ENCODE measurements around the gene FGFBP2. TPM values are rescaled to one million over a fixed set of nuclear protein-coding genes. Genes with fewer than 3 reads are reported as not detected.

The FGFBP2 gene
- total RNA-seq, 1 donor from 2014 or later = not detected

GRCh38 chr4:15965325-15965724, 2.4 kb upstream of the FGFBP2 start:
- DNase-seq = no peak

DNA sequence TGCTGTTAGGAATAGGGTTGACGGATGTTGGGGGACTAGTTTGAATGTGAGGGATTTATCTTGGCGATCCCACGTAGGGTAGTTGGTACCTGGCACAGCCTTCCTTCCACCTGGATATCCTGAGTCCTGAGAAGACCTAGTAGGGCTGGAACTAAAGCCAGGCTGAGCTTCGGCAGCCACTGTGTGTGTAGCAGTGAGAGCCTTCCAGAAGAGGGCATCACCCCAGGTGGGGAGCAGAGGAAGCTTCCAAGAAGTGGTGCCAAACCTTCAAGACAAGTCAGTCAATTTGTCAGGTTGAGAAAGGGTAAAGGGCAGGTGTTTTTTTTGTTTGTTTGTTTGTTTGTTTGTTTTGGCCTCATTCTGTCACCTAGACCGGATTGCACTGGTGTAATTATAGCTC, 1.2 kb upstream of the FGFBP2 start:
- DNase-seq = no peak

DNA sequence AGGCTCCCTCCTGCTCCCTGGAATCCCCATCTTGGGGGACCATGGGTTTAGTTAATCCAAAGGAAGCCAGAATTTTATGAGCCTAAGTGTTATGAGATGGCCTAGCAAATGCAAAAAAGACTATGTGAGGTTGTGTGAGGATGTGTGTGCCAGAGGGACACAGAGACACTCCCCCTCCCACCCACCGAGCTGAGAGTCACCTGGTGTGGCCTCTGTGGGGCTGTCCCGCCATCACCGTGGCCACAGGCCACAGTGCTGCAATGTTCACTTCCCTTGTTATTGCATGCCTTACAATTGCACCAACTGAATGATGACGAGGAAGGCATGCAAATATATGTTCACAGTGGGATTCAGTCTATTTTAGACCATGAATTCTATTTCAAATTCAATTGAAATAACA, 601 bp upstream of the FGFBP2 start:
- DNase-seq = no peak

DNA sequence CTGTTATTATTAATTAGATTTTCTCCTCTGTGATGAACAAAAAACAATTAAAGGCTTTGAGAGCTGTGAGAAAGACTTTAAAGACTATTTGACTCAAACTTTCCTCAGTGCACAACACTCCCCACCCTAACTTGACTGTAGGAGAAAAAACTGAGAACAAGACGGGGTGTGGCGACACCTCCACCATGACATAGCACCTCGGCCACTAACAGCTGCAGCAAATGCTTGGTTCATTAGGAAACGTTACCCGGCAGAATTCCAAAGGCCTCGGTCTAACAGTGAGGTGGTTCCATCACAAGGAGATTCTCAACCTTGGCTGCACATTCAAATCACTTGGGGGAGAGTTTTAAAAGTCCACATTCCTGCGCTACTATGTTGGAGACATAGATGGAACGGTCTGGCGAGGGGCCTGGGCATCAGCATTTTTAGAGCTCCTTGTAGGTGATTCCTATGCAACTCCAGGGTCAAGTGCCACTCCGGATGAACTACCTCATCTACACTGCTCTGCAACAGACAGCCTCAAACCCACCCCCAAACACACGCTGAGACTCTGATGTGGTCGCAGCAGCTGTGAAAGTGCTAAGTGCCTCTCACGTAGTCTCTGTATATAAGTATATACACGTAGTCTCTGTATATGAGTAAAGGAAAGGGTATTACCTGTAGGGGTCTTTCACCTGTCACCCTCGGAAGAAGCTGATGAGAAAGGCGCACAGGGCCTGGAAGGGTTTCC, 1.0 kb downstream of the FGFBP2 start:
- no peak for DNase-seq

- DNase-seq = no peak
Measured at GRCh38 chr4:15958562-15958961, 4.4 kb downstream of the FGFBP2 start.

GRCh38 chr4:15956179-15956850, 6.7 kb downstream of the FGFBP2 start:
- peak; percentile 83 for DNase-seq

DNA sequence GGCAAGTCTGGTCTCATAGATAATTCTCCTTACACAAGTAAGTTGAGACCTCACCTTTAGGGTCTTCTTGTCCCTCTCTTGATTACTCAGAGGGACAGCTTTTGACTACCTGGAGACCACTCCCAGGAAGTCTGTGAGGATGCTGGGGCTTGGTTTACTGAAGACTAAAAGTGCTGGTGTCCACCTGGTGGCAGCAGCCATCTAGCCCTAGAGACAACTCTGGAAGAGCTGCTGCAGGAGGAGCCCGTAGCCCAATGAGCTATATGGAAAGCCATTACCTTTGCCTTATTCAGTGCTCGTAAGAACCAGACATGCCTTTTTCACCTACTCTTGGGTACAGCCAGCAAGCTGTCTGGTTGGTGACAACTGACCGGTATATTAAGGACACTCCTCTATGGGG, 7.3 kb downstream of the FGFBP2 start:
- DNase-seq = peak; percentile 20

DNA sequence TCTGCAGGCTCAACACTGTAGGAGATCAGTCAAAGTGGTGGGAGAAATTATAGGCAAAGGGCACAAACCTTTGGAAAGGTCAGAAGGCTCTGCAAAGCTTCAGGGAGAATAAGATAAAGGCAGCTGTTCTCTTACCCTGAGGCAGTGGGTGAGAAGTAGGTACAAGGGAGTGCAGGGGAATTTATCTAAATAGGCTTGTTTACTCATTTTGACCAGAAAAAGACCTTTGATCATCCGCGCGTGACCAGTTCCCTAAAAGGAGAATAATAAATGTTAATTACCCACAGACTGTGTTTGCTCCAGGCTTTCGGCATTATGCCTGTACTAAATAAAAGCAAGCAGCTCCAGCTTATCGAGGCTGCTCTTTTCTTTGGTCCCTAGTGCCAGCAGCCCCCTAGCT, 9.3 kb downstream of the FGFBP2 start:
- no peak for DNase-seq

DNA sequence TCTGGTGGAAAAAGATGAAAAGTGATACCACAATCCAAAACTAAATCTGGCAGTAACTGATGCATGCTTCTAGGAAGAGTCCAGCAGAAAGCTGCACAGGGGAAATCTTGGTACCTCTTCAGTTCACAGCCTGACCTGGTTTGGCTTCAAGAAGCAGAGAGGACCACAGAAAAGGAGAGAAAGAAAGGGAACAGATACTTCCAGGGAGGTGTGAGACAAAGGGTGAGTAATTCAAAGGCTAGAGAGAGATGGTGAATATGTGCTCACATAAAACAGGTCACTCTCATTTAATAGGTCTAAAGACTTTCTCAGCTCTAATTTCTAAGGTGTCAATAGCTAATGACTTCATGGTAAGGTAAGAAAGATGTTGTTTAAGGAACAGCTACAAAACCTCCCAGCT, 11.2 kb downstream of the FGFBP2 start:
- DNase-seq = no peak

GRCh38 chr4:15948826-15949225, 14.1 kb downstream of the FGFBP2 start:
- no peak for DNase-seq

GRCh38 chr4:15947684-15948083, 15.3 kb downstream of the FGFBP2 start:
- DNase-seq = no peak

- no peak for DNase-seq
Measured at GRCh38 chr4:15945516-15945915, 17.5 kb downstream of the FGFBP2 start.

DNA sequence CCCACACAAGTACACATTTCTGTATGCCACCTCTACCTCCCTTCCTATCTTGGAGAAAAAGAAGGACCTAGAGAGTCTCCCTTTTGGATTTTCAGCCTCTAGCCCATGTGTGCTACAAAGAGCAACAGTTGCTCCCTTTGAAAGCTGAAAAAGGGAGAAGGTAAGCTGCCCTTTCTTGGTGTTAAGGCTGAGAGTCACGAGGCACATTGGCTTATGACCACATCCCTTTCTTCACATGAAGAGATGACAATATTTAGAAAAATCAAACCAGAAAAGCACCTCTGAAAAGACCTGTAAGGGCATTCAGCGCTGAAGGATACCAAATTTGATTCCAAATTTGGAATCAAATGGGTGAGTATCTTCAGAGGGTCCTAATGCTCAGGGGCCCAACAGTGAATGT, 18.1 kb downstream of the FGFBP2 start:
- no peak for DNase-seq

DNA sequence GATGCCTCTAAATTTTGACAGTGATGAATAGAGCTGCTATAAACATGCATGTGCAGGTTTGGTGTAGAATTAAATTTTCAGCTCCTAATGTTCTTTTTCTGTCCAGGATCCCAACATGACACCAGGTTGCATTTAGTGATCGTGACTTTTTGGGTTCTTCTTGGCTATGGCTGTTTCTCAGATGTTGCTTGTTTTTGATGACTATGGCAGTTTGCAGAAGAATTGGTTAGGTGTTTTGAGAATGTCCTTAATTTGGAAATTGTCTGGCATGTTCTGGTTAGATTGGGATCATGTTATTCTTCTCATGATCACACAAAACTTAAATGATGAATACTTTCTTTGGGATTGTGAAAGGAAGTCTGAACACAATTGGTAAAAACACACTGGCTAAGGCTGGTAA, 20.7 kb downstream of the FGFBP2 start:
- no peak for DNase-seq

- DNase-seq = no peak
Measured at GRCh38 chr4:15938640-15939039, 24.3 kb downstream of the FGFBP2 start, which contains the start of gene FGFBP1. FGFBP1 (minus strand) TSS chr4:15938740; CDS start chr4:15936632, 2,108 bp downstream.

DNA sequence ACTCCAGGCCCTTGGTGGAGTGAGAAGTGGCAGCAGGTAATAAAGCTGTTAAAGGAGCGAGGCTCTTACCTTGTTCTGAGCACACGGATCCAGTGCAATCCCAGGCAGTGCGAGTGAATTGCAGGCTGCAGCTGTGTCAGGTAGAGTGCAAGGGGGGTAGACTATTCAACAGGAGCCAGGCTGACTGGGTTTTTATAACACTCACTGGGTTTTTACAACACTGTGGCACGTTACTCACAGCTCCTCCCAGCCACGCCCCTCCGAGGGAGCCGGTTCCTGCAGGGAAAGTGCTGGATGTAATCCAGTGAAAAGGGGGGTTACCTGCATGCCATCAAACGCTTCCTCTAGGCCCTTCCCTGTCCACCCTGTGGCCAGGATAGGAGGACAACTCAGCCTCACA, 24.8 kb downstream of the FGFBP2 start:
- DNase-seq = no peak

DNA sequence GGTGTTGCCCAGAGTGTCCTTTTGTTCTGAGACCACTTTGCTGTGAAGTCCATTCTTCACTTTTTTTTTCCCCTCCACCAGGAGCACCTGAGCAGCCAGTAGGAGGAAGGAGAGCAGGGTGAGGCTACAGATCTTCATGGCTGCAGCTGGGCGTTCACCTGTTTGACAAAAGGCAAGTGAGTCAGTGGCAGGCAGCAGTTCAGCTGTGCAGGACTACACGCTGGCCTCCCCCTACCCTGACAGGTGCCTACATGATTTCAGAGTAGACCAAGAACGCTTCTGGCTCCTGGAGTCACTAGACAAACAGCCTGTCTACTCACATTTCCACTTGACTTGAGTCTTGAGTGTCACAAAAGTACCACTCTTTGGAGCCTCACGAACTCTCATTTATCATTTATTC, 26.5 kb downstream of the FGFBP2 start:
- no peak for DNase-seq

- no peak for DNase-seq
Measured at GRCh38 chr4:15935504-15936402, 27.2 kb downstream of the FGFBP2 start.

DNA sequence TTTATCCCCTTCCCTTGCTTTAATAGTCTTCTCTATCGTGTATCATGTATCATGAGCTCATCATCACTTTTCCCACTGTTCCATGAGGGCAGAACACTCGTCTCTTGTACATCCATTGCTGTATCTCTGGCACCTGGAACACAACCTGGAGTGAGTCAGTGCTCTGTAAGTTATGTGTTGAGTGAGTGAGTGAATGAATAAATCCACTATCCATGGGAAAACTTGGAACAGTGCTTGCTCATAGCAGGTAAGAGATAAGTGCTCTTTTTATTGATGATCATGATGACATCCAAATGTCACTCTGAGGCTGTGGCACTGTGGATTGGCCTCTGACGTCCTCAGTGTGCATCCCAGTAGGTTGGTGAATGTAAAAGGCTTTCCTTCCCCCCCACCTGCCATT, 28.7 kb downstream of the FGFBP2 start:
- no peak for DNase-seq

DNA sequence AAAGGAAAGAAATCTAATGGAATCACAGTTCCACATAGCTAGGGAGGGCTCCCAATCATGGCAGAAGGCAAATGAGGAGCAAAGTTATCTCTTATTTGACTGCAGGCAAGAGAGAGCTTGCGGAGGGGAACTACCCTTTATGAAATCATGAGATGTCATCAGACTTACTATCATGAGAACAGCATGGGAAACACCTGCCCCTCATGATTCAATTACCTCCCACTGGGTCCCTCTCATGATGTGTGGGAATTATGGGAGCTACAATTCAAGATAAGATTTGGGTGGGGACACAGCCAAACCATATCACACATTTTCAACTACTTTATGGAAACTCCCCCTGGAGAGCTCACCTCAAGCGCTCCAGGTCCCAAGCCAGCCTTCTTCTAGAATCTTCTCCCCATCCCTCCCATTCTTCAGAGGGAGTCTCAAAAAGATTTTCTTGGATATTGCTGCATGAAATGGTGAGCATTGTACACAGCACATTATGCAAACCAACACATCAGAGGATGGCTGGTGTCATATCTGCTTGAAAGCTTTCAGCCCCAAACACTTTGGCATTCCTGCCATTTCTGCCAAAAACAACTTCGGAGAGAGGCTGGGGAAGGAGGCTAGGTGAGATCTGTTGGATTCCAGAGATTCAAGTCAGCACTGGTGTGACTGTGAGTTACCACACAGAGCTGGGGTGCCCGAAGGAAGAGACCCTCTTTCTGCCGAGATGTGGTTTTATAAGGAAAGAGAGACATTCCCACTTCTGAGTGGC, 31.3 kb downstream of the FGFBP2 start:
- no peak for DNase-seq

DNA sequence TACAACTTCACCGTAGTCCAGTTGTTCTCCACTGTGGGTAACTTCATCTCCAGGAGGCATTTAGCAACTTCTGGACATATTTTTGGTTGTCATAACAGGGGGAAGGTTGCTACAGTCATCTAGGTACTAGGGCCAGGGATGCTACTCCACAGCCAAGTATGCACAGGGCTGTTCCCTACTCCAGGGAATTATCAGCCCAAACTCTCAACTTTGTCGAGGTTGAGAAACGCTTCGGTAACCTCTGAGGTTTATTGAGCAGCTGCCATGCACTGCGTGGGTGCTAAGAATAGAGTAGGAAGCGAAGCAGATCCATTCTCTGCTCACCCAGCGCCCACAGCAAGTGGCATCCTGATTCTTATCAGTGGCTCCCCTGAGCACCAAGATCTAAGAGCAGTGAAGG, 32.7 kb downstream of the FGFBP2 start:
- no peak for DNase-seq

- no peak for DNase-seq
Measured at GRCh38 chr4:15929540-15929939, 33.4 kb downstream of the FGFBP2 start.

GRCh38 chr4:15928883-15929282, 34.1 kb downstream of the FGFBP2 start:
- no peak for DNase-seq

Measured in dermis blood vessel endothelial cell (primary cell).